NCI-H2171 treated with DMSO at 0.1 percent for 48 hours (cell line): Measurements from ENCODE around the gene PPP1R17.

Source experiments
- DNase-seq: peaks from one replicate; lab custom pipeline; 2025; lab: John Stamatoyannopoulos, UW

Gene PPP1R17

GRCh38 chr7:31699050-31699449 is 12.0 kb downstream of the PPP1R17 start:
- no peak for DNase-seq

GRCh38 chr7:31702354-31702753 is 15.3 kb downstream of the PPP1R17 start:
- DNase-seq = no peak

GRCh38 chr7:31705377-31705776 is 18.4 kb downstream of the PPP1R17 start:
- DNase-seq = no peak

- no peak for DNase-seq
Observed at GRCh38 chr7:31707089-31707488, 20.1 kb downstream of the PPP1R17 start.

- DNase-seq = peak; percentile 29
Observed at GRCh38 chr7:31710171-31710570, 23.2 kb downstream of the PPP1R17 start.

GRCh38 chr7:31716355-31716754 is 29.3 kb downstream of the PPP1R17 start:
- no peak for DNase-seq

- DNase-seq = no peak
Observed at GRCh38 chr7:31720366-31720765, 33.4 kb downstream of the PPP1R17 start.

- no peak for DNase-seq
Observed at GRCh38 chr7:31724696-31725095, 37.7 kb downstream of the PPP1R17 start.

GRCh38 chr7:31729195-31729804 is 42.3 kb downstream of the PPP1R17 start:
- DNase-seq = no peak

- DNase-seq = no peak
Observed at GRCh38 chr7:31734456-31734855, 47.4 kb downstream of the PPP1R17 start.

GRCh38 chr7:31735991-31736982 is 49.3 kb downstream of the PPP1R17 start:
- DNase-seq = peak; percentile 84

- DNase-seq = no peak
Observed at GRCh38 chr7:31741852-31742251, 54.8 kb downstream of the PPP1R17 start.

GRCh38 chr7:31744294-31744874 is 57.4 kb downstream of the PPP1R17 start:
- DNase-seq = peak; percentile 84

- DNase-seq = no peak
Observed at GRCh38 chr7:31747553-31747952, 60.5 kb downstream of the PPP1R17 start.

- DNase-seq = no peak
Observed at GRCh38 chr7:31748084-31748483, 61.1 kb downstream of the PPP1R17 start.

GRCh38 chr7:31751726-31752125 is 64.7 kb downstream of the PPP1R17 start:
- DNase-seq = no peak
